SH-SY5Y (cell line): ENCODE measurements around the gene RALA.

ENCODE experiments used
- GATA2 ChIP-seq: IDR thresholded peaks from 2 replicates; pipeline ENCODE4 v1.6.1; 2011; ENCODE audit warnings: mild to moderate bottlenecking, low read depth, low read length
- GATA3 ChIP-seq: IDR thresholded peaks from 2 replicates; pipeline ENCODE4 v1.6.1; 2011; ENCODE audit warnings: low read depth, mild to moderate bottlenecking, low read length, moderate library complexity

GRCh38 chr7:39592586-39592985, 30.8 kb upstream of the RALA start:
- no peak for TF ChIP-seq GATA2
- no peak for TF ChIP-seq GATA3
